Neural crest cell (in vitro differentiated cells): ENCODE measurements around the gene CLK4. TPM values are rescaled to one million over a fixed set of nuclear protein-coding genes. Genes with fewer than 3 reads are reported as not detected.

Experiments used
- DNase-seq: peaks from one replicate; pipeline ENCODE4 v3.0.0; 2021; ENCODE audit warnings: low read depth, mixed read lengths, low spot score
- H3K27ac Mint-ChIP-seq: one replicate; pipeline ENCODE4 v1.8.0; 2021; ENCODE audit warnings: mild to moderate bottlenecking, mixed read lengths; ENCODE audit not compliant: unreplicated experiment
- H3K27me3 Mint-ChIP-seq: 2 replicates; pipeline ENCODE4 v1.8.0; 2021; ENCODE audit warnings: low read depth, mild to moderate bottlenecking, mixed read lengths
- H3K36me3 Mint-ChIP-seq: 2 replicates; pipeline ENCODE4 v1.8.0; 2021; ENCODE audit warnings: low read depth, mild to moderate bottlenecking, mixed read lengths
- H3K4me1 Mint-ChIP-seq: 2 replicates; pipeline ENCODE4 v1.8.0; 2021; ENCODE audit warnings: mixed read lengths
- H3K4me3 Mint-ChIP-seq: one replicate; pipeline ENCODE4 v1.8.0; 2021; ENCODE audit warnings: mild to moderate bottlenecking, mixed read lengths
- H3K9me3 Mint-ChIP-seq: 2 replicates; pipeline ENCODE4 v1.8.0; 2021; ENCODE audit warnings: mixed read lengths
- total RNA-seq: library from RNA; stranded (reverse); gene quantifications from 2 replicates; pipeline ENCODE4 v1.2.1, GENCODE V29; 2021
- TF ChIP-seq, protein P1 (sequence below): fragments of 200-600 bp; sonication (generic); conservative IDR thresholded peaks from 2 replicates; pipeline ENCODE4 v1.5.0; 2021; ENCODE audit warnings: antibody characterized with exemption, mild to moderate bottlenecking

Gene CLK4
- total RNA-seq, 1 donor from 2014 or later = 25.1 TPM

DNA sequence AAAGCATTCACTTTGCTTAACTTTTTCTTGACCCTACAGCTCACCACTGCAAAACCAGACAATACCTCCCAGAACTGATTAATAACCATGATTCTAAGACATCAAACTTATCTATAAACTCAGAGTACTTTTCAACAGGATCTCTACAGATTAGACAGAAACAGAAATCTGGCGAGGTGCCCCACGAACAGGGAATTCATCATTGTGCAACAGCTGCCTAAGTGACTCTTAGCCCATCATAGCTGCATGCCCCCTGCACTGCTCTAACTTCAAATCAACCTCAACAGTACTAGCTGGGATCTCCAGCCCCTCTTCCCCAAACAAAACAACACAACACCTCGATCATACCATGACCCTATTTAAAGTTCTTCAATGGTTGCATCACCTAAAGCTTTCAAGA is 20.6 kb downstream of the CLK4 start:
- Mint-ChIP-seq H3K9me3 (peaks cover 8% of the 10 kb centered on the region), H3K4me1 (no peaks in the 10 kb centered on the region)

DNA sequence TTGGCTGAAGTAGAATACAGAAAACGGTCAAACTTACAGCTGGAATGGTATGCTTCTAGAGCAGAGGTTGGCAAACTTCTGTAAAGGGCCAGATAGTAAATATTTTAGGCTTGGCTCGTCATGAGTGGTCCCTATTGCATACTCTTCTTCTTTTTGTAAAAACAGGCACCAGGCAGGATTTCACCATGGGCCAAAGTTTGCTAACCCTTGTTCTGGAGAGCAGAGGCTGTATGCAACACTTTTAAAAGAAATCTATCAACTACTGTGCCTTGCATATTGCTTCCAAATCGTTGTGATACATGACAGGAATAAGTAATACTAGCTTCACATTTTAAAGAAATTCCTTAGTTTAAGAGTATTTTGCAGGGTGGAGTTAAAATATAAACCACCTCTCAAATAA is 21.1 kb downstream of the CLK4 start:
- H3K36me3 Mint-ChIP-seq = peaks cover 54% of the 10 kb centered on the region
- no peak for DNase-seq
- no peaks in the 10 kb centered on the region for H3K27me3 Mint-ChIP-seq
- TF ChIP-seq, protein P1, sequence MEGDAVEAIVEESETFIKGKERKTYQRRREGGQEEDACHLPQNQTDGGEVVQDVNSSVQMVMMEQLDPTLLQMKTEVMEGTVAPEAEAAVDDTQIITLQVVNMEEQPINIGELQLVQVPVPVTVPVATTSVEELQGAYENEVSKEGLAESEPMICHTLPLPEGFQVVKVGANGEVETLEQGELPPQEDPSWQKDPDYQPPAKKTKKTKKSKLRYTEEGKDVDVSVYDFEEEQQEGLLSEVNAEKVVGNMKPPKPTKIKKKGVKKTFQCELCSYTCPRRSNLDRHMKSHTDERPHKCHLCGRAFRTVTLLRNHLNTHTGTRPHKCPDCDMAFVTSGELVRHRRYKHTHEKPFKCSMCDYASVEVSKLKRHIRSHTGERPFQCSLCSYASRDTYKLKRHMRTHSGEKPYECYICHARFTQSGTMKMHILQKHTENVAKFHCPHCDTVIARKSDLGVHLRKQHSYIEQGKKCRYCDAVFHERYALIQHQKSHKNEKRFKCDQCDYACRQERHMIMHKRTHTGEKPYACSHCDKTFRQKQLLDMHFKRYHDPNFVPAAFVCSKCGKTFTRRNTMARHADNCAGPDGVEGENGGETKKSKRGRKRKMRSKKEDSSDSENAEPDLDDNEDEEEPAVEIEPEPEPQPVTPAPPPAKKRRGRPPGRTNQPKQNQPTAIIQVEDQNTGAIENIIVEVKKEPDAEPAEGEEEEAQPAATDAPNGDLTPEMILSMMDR = no peak
- H3K27ac Mint-ChIP-seq = no peak overlapping the region
- H3K4me3 Mint-ChIP-seq = no peak overlapping the region
- peaks cover 8% of the 10 kb centered on the region for H3K9me3 Mint-ChIP-seq
- H3K4me1 Mint-ChIP-seq = no peaks in the 10 kb centered on the region

More for the DNA sequence above, 20.6 kb downstream of the CLK4 start:
- TF ChIP-seq, protein P1 = no peak
- Mint-ChIP-seq H3K27ac (no peak overlapping the region), H3K4me3 (no peak overlapping the region), H3K36me3 (peaks cover 53% of the 10 kb centered on the region), H3K27me3 (no peaks in the 10 kb centered on the region)
- DNase-seq = no peak

DNA sequence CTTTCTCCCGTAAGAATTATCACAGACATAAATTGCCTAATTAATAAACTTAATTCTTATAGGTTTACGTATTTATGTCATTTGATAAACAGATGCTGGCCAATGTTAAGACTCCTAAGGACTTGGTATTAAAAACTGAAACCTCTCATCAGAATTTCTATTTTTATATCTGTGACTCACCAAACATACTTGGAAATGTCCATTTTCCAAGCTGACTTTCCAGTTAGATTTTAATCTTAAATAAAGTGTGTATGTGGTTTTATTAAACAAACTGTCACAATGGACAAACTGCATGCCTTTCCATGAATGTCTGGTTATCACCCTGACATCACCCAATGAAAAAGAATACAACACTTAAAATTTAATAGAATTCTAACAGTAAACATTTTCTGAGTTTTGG is 24.1 kb downstream of the CLK4 start:
- Mint-ChIP-seq H3K4me3 (no peak overlapping the region), H3K36me3 (peaks cover 56% of the 10 kb centered on the region)
- TF ChIP-seq, protein P1 = no peak

DNA sequence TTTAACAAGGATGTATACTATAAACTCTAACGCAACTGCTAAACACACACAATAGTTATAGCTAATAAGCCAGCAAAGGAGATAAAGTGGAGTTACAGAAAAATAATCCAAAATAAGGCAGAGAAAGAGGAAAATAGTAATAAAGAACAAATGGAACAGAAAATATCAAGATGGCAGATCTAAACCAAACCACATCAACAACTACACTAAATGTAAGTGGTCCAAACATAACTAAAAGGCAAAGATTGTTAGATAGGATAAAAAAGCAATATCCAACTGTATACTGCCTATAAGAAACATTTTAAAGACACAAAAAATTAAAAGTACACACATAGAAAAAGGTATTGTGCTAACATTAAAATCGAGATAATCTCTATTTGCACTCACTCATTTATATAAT is 31.1 kb downstream of the CLK4 start:
- no peak overlapping the region for H3K4me3 Mint-ChIP-seq
- H3K9me3 Mint-ChIP-seq = peaks cover 13% of the 10 kb centered on the region
- no peak for DNase-seq
- H3K4me1 Mint-ChIP-seq = peaks cover 11% of the 10 kb centered on the region
- TF ChIP-seq, protein P1 = no peak
- peaks cover 12% of the 10 kb centered on the region for H3K27me3 Mint-ChIP-seq
- no peak overlapping the region for H3K27ac Mint-ChIP-seq
- peaks cover 46% of the 10 kb centered on the region for H3K36me3 Mint-ChIP-seq

More for the DNA sequence above, 24.1 kb downstream of the CLK4 start:
- no peak for DNase-seq
- Mint-ChIP-seq H3K27ac (no peak overlapping the region), H3K27me3 (no peaks in the 10 kb centered on the region), H3K9me3 (peaks cover 8% of the 10 kb centered on the region), H3K4me1 (no peaks in the 10 kb centered on the region)

DNA sequence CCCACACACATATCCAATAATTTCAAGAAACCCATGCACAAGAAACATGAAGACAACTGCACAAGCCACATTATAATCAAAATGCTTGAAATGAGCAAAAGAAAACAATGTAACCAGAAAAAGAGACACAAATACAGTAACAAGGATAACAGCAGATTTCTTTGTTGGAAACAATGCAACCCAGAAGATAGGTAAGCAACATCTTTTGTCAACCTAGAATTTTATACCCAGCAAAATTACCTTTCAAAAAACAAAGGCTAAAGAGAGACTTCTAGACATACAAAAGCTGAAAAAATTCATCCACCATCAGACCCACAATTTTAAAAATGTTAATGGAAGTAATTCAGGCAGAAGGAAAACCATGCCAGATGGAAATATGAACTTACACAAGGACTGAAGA is 31.7 kb downstream of the CLK4 start:
- DNase-seq = no peak
- Mint-ChIP-seq H3K27me3 (peaks cover 15% of the 10 kb centered on the region), H3K27ac (no peak overlapping the region), H3K4me1 (peaks cover 14% of the 10 kb centered on the region), H3K36me3 (peaks cover 45% of the 10 kb centered on the region), H3K4me3 (no peak overlapping the region), H3K9me3 (peaks cover 13% of the 10 kb centered on the region)
- TF ChIP-seq, protein P1 = no peak

DNA sequence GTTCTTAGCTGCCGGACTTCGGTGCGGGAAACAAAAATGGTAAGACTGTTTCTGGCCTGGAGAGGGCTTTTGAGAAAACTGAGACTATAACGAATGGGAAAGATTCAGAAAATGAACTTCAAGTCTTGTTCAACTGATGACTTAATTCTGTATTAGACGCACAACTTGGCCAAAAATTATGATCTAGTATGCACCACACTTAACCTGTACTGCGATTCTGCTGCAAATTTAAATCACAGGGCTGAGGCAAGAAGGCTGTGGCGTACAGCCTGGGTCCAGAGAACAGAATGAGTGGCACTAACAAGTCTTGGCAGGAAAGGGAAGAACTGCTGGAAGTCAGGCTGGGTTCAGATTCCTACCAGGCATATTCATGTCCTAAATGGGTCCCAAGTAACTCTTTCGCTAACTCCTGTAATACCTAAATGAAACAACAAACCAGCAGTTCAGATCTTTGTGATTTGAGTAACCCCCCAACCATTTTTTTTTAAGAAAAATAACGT is 35.9 kb downstream of the CLK4 start:
- Mint-ChIP-seq H3K9me3 (peaks cover 9% of the 10 kb centered on the region), H3K27me3 (peaks cover 43% of the 10 kb centered on the region), H3K27ac (no peak overlapping the region), H3K4me3 (peak overlapping the region; percentile 96), H3K4me1 (peaks cover 47% of the 10 kb centered on the region), H3K36me3 (peaks cover 28% of the 10 kb centered on the region)
- no peak for DNase-seq
- TF ChIP-seq, protein P1 = peak; percentile 4
